Astrocyte of the cerebellum (primary cell): ENCODE measurements around the gene THSD7B.
"Not testable (repeated sequence)": the region's sequence is repeated elsewhere in the genome, so short reads cannot be mapped to it uniquely, and the experiment has no call there.

Experiments
- DNase-seq: peaks from one replicate; pipeline ENCODE4 v3.0.0-alpha.2; 2011; ENCODE audit warnings: low read depth
- H3K4me3 ChIP-seq: 2 replicates; pipeline ENCODE4 v1.5.1; 2011; ENCODE audit warnings: mild to moderate bottlenecking, low read depth, low read length, moderate library complexity
- in situ Hi-C: cut with HindIII; loops from 2 replicates; pipeline ENCODE4 v1.10.0; 2017; ENCODE audit warnings: low sequenced_read_pairs
- TF ChIP-seq, protein P1 (sequence below): IDR thresholded peaks from 2 replicates; pipeline ENCODE4 v1.5.1; 2012; ENCODE audit warnings: low read length, low read depth, moderate library complexity, mild to moderate bottlenecking; ENCODE audit errors: missing control alignments

THSD7B gene

GRCh38 chr2:137050949-137051348, 285.6 kb downstream of the THSD7B start:
- TF ChIP-seq, protein P1, sequence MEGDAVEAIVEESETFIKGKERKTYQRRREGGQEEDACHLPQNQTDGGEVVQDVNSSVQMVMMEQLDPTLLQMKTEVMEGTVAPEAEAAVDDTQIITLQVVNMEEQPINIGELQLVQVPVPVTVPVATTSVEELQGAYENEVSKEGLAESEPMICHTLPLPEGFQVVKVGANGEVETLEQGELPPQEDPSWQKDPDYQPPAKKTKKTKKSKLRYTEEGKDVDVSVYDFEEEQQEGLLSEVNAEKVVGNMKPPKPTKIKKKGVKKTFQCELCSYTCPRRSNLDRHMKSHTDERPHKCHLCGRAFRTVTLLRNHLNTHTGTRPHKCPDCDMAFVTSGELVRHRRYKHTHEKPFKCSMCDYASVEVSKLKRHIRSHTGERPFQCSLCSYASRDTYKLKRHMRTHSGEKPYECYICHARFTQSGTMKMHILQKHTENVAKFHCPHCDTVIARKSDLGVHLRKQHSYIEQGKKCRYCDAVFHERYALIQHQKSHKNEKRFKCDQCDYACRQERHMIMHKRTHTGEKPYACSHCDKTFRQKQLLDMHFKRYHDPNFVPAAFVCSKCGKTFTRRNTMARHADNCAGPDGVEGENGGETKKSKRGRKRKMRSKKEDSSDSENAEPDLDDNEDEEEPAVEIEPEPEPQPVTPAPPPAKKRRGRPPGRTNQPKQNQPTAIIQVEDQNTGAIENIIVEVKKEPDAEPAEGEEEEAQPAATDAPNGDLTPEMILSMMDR = no peak
- DNase-seq = no peak
- H3K4me3 ChIP-seq = no peak overlapping the region
- in situ Hi-C loops = no loop called here

DNA sequence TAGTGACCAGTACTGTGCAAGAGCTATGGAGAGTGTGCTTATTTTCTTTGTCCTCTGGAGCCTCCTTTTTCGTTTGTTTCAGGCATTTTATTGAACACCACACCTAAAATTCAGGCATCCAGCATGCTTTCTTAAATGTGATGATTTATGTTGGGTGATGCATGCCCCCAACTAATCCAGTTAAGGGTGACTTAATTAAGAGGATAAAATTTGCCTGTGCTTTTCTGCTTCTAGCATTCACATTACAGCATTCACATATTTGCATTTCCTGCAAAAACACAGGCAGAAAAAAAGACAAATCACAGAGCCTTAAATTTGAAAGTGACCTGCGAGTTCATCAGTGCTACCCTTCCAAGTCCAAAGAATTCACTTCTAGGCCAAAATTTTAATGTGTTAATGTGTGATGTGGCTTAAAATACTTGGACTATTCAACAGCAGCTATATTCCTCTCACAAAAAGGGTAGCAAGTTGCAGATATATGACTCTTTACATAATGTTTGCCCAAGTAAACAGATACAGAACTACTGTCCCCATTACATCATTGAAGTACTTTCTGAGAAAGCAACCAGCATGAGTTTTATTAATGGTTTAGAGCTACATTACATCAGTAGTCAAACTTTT, 286.5 kb downstream of the THSD7B start:
- TF ChIP-seq, protein P1 = no peak
- DNase-seq = no peak
- in situ Hi-C loops = no loop called here
- H3K4me3 ChIP-seq = no peak overlapping the region

DNA sequence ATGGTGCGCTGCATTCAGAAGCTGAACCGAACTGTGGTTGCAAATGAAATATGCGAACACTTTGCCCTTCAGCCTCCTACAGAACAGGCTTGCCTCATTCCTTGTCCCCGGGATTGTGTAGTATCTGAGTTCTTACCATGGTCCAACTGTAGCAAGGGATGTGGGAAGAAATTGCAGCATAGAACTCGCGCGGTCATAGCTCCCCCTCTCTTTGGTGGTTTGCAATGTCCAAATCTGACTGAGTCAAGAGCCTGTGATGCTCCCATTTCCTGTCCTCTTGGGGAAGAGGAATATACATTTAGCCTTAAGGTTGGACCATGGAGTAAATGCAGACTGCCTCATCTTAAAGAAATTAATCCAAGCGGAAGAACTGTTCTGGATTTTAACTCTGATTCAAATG, 291.4 kb downstream of the THSD7B start:
- H3K4me3 ChIP-seq = no peak overlapping the region
- DNase-seq = no peak
- TF ChIP-seq, protein P1 = no peak
- in situ Hi-C loops = no loop called here

DNA sequence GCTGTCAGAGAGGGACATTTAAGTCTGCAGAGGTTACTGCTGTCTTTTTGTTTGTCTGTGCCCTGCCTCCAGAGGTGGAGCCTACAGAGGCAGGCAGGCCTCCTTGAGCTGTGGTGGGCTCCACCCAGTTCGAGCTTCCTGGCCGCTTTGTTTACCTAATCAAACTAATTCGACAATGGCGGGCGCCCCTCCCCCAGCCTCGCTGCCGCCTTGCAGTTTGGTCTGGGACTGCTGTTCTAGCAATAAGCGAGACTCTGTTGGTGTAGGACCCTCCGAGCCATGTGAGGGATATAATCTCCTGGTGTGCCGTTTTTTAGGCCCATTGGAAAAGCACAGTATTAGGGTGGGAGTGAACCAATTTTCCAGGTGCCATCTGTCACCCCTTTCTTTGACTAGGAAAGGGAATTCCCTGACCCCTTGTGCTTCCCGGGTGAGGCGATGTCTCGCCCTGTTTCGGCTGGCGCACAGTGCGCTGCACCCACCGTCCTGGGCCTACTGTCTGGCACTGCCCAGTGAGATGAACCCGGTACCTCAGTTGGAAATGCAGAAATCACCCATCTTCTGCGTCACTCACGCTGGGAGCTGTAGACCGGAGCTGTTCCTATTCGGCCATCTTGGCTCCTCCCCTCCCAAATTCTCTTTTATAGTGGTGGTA, 310.9 kb downstream of the THSD7B start:
- H3K4me3 ChIP-seq, DNase-seq, in situ Hi-C loops: not testable (repeated sequence)

DNA sequence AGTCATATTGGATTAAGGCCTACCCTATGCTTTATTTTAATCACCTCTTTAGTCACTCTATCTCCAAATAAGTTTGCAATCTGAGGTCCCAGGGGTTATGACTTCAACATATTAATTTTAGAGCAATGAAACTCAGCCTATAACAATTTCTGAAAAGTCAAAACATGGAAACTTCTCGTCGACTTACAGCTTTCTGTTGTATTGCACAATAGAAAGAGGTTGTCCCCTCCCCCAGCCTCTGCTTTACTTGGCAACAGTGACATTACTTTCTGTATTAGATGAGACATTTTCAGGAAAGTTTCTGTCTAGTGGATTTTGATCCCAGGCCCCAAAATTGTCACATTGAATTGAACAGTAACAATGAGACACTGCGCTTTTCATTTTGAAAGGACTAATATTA, 326.4 kb downstream of the THSD7B start:
- TF ChIP-seq, protein P1 = no peak
- H3K4me3 ChIP-seq = no peak overlapping the region
- in situ Hi-C loops = no loop called here
- no peak for DNase-seq

DNA sequence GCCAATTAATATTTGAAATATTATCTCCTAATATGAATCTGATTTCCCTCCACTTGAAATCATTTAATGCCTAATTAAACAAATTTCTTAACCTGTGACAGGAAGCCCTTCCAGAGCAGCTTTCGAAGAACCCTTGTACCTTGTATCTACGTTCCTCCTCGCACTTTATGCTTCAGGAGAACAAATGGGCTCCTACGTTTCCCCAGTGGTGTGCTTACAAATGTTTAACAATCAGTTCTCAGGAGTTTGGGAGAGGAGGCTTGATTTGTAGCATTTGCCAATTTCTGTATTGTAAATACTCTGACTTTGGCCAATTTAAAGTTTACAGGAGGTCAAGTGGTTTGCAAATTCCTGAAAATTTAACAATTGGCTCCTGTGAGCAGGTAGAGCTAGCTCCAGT, 327.8 kb downstream of the THSD7B start:
- in situ Hi-C loops = no loop called here
- DNase-seq = no peak
- no peak overlapping the region for H3K4me3 ChIP-seq
- TF ChIP-seq, protein P1 = no peak

GRCh38 chr2:137096187-137096586, 330.8 kb downstream of the THSD7B start:
- in situ Hi-C loops = no loop called here
- TF ChIP-seq, protein P1 = no peak
- DNase-seq = no peak
- no peak overlapping the region for H3K4me3 ChIP-seq
